ENCODE data around the gene LPP.

DNA sequence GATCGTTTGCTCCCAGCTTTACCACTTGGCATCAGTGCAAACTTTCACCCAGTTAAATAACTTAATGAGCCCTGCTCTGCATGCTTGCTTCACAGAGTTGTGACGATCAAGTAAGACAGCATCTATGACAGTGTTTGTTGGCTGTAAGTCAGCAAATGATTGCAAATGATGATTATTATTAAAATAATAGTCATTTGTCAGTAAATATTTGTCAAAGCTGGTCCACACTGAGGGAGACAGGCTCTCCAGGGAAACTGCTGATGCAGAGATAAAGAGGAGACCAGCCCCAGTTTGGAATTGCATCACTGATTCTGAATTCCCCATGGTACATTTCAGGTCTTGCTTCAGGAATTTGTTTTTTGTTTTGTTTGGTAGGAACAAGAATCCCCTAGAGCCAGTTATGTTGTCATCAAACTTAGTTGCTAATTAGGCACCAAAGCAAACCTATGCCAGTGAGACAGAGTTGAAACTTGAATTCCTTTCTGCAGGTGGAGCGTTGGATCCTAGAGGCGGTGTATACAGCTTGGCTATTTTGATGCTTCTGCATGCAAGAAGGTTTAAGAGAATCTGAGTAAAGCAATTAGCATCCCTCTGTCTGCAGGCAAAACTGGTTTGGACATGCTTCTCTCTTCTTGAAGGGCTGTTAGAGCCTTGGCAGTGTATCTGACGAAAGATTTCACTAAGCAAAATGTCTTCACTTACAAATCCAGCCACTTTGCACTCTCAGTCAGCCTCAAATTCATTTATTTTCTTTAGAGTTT is 679.2 kb downstream of the LPP start:
- TF ChIP-seq, protein P1, sequence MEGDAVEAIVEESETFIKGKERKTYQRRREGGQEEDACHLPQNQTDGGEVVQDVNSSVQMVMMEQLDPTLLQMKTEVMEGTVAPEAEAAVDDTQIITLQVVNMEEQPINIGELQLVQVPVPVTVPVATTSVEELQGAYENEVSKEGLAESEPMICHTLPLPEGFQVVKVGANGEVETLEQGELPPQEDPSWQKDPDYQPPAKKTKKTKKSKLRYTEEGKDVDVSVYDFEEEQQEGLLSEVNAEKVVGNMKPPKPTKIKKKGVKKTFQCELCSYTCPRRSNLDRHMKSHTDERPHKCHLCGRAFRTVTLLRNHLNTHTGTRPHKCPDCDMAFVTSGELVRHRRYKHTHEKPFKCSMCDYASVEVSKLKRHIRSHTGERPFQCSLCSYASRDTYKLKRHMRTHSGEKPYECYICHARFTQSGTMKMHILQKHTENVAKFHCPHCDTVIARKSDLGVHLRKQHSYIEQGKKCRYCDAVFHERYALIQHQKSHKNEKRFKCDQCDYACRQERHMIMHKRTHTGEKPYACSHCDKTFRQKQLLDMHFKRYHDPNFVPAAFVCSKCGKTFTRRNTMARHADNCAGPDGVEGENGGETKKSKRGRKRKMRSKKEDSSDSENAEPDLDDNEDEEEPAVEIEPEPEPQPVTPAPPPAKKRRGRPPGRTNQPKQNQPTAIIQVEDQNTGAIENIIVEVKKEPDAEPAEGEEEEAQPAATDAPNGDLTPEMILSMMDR (IDR thresholded peaks at IDR 0.05; ENCODE audit: insufficient read depth, low read depth, low read length), result no peak
- TF ChIP-seq EZH2 (IDR thresholded peaks at IDR 0.05; ENCODE audit: insufficient read depth, low read length), result no peak
